Endothelial cell (in vitro differentiated cells): ENCODE results near the gene MLIP. TPM values are rescaled to one million over a fixed set of nuclear protein-coding genes. Genes with fewer than 3 reads are reported as not detected.

Experiments
- DNase-seq: peaks from one replicate; pipeline ENCODE4 v3.0.0; 2021; ENCODE audit warnings: low spot score
- H3K27ac Mint-ChIP-seq: one replicate; pipeline ENCODE4 v1.8.0; 2021; ENCODE audit warnings: mixed read lengths, inconsistent platforms; ENCODE audit not compliant: unreplicated experiment
- H3K27me3 Mint-ChIP-seq: one replicate; pipeline ENCODE4 v1.8.0; 2021; ENCODE audit warnings: mild to moderate bottlenecking, moderate library complexity, mixed read lengths, inconsistent platforms; ENCODE audit not compliant: unreplicated experiment
- H3K36me3 Mint-ChIP-seq: one replicate; pipeline ENCODE4 v1.8.0; 2021; ENCODE audit warnings: mild to moderate bottlenecking, low read depth, mixed read lengths, inconsistent platforms; ENCODE audit not compliant: unreplicated experiment
- H3K4me1 Mint-ChIP-seq: one replicate; pipeline ENCODE4 v1.8.0; 2021; ENCODE audit warnings: mild to moderate bottlenecking, mixed read lengths, inconsistent platforms; ENCODE audit not compliant: unreplicated experiment
- H3K4me3 Mint-ChIP-seq: one replicate; pipeline ENCODE4 v1.8.0; 2021; ENCODE audit warnings: mild to moderate bottlenecking, mixed read lengths, inconsistent platforms; ENCODE audit not compliant: unreplicated experiment
- H3K9me3 Mint-ChIP-seq: one replicate; pipeline ENCODE4 v1.8.0; 2021; ENCODE audit warnings: mixed read lengths, inconsistent platforms; ENCODE audit not compliant: unreplicated experiment
- CTCF ChIP-seq: fragments of 200-600 bp; sonication (generic); IDR thresholded peaks from one replicate; pipeline ENCODE4 v1.5.0; 2021; ENCODE audit warnings: antibody characterized with exemption; ENCODE audit not compliant: unreplicated experiment
- total RNA-seq: library from RNA; stranded (reverse); fragmentation: NEBNext Ultra II Directional; extraction: Animal tissue kit (Norgen Biotek cat#: 25700); gene quantifications from one replicate; pipeline ENCODE4 v1.2.1, GENCODE V29; 2021; ENCODE audit not compliant: unreplicated experiment

Gene MLIP
- total RNA-seq, 1 donor from 2014 or later = not detected

DNA sequence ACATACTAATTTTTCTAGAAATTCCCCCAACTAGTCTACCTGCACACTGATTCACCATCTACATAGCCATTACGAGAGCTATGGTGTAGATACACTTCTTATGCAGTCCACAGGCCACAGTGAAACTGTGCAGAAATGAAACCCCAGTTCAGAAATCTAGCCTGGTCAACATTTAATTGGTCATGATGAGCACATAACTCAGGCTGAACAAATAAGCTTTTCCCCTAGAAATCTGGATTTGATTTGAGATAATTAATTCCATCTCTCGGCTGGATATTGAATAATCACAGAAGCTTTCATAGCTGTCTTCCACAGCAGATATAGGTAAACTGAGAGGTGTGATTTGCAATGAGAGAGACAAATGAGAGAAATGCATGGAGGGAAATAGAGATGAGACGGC is 174.4 kb downstream of the MLIP start:
- no peaks in the 10 kb centered on the region for H3K4me1 Mint-ChIP-seq
- no peaks in the 10 kb centered on the region for H3K9me3 Mint-ChIP-seq
- no peak for DNase-seq
- H3K4me3 Mint-ChIP-seq = no peak overlapping the region
- no peak for TF ChIP-seq CTCF
- no peaks in the 10 kb centered on the region for H3K36me3 Mint-ChIP-seq
- no peaks in the 10 kb centered on the region for H3K27me3 Mint-ChIP-seq
- H3K27ac Mint-ChIP-seq = no peak overlapping the region

GRCh38 chr6:54286141-54286540 is 174.9 kb downstream of the MLIP start:
- H3K27ac Mint-ChIP-seq = no peak overlapping the region
- no peak for DNase-seq

DNA sequence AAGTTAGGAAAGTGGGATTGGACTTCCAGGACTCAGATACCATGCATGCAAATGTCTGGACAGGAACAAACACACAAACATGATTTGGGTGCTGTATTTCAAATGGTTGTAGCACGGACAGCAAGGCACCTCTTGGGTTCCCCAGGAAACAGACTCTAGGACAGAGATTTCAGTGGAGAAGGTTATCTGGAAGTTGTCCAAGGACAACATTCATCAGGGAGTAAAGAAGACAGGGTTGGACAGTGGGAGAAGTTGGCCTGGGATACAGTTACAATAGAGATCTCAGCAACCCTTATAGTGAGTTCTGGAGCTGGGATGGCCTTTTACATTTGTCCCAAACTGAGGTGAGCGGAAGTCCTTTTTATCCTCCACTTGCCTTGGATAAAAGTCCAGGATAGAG is 177.2 kb downstream of the MLIP start:
- no peak for TF ChIP-seq CTCF
- Mint-ChIP-seq H3K27ac (no peak overlapping the region), H3K4me1 (no peaks in the 10 kb centered on the region), H3K27me3 (no peaks in the 10 kb centered on the region), H3K9me3 (no peaks in the 10 kb centered on the region), H3K36me3 (no peaks in the 10 kb centered on the region), H3K4me3 (no peak overlapping the region)
- no peak for DNase-seq

More at GRCh38 chr6:54286141-54286540, 174.9 kb downstream of the MLIP start:
- Mint-ChIP-seq H3K36me3 (no peaks in the 10 kb centered on the region), H3K27me3 (no peaks in the 10 kb centered on the region), H3K4me3 (no peak overlapping the region), H3K4me1 (no peaks in the 10 kb centered on the region), H3K9me3 (no peaks in the 10 kb centered on the region)
- TF ChIP-seq CTCF = no peak

GRCh38 chr6:54289426-54289825 is 178.2 kb downstream of the MLIP start:
- H3K9me3 Mint-ChIP-seq = no peaks in the 10 kb centered on the region
- H3K36me3 Mint-ChIP-seq = no peaks in the 10 kb centered on the region
- H3K4me1 Mint-ChIP-seq = no peaks in the 10 kb centered on the region
- no peak overlapping the region for H3K4me3 Mint-ChIP-seq
- H3K27ac Mint-ChIP-seq = no peak overlapping the region
- DNase-seq = no peak
- H3K27me3 Mint-ChIP-seq = no peaks in the 10 kb centered on the region
- no peak for TF ChIP-seq CTCF

DNA sequence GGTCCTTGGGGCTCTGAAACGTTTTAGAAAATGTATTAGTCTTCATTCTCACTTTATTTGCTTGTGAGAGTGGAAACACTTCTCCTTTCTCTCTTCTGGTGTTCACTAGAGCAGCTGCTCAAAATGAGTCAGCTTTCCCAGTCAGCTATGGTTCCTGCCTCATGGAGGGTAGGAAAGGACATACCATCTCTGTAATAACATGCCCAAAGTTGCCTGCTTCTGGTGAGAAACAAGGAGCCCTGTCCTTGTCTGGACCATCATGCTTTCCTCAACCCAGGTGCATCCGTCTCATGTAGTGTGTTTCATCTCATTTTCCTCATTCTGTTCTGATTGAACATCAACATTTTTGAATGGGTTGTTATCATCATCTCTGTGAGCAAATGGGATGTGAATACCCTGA is 179.9 kb downstream of the MLIP start:
- Mint-ChIP-seq H3K4me3 (no peak overlapping the region), H3K9me3 (no peaks in the 10 kb centered on the region)

More for the DNA sequence above, 179.9 kb downstream of the MLIP start:
- Mint-ChIP-seq H3K27ac (no peak overlapping the region), H3K27me3 (peaks cover 1% of the 10 kb centered on the region), H3K4me1 (no peaks in the 10 kb centered on the region), H3K36me3 (no peaks in the 10 kb centered on the region)
- no peak for DNase-seq
- TF ChIP-seq CTCF = no peak
